NCI-H1092 treated with DMSO at 0.1 percent for 48 hours (cell line): Measurements from ENCODE around the gene BATF.
A peak's percentile ranks its signal among the peaks of the same experiment; 100 is the strongest.

Experiments used
- DNase-seq: peaks from one replicate; lab custom pipeline; 2025; lab: John Stamatoyannopoulos, UW

The BATF gene

DNA sequence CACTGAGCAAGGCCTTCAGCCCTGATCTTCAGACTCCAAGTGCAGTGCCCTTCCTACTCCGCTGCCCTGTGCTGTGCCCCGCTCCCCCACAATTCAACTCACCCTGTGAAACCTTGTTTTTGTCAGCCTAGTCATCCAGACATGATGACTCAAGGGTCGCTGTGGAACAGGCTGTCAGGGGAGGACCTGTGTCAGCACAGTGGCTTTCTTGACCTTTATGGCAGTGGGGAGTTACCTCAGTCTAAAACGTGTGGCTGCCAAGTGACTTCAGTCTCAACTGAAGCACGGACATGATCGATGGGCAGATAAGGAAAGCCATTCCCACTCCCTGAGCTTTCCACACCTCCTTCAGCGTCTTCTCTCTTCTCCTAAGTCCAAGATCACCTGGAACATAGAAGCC lies 39.8 kb downstream of the BATF start:
- no peak for DNase-seq

DNA sequence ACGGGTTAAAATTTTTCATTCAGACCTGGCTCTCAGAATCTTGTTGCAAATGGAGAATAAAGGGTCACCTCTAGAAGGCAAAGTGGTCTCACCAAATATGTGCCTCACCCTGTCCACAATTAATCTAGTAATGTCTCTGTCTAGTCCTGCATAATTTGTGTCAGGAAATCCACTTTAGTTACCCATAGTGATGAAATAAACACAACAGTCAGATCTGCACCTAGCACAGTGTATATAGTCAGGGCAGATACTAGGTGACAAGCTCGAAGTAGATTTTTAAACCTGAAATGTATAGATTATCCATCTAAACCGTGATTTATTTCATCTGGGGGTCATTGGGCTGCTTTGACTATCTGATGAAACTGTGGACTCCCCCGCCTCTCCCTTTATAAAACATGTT lies 40.2 kb downstream of the BATF start:
- DNase-seq = no peak

DNA sequence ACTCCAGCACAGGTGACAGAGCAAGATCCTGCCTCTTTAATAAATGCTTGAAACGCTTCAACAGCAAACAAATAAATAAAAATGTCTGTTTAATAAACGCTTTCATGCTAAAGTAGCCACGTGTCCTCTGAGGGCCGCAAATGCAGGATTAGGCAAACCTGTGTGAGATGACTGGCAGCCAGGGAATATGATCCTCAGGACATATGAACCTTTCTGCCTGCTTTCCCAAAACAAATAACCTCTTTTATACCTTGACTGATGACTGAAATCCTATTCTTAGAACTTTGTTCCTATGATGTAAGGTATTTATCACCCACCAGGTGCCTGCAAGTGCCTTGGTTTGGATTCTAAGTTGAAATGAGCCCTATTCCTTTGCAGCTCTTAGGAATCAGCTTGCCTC lies 41.7 kb downstream of the BATF start:
- no peak for DNase-seq

DNA sequence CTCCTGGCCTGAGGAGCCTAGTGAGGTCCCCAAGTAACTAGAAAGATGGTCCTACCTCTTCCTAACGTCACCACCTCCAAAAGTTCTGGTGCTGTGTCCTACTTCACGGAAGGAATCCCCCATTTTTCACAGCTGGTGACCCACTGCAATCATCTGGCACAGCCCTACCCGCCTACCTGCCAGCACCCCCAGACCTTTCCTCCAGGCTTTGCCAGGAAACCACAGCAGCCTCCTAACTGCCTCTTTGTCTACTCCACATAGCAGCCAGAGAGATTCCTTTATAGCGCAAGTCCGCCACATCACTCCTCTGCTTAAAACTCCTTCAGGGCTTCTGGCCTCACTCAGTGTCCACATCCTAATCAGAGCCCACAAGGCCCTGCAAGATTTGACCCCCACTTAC lies 42.8 kb downstream of the BATF start:
- DNase-seq = no peak

DNA sequence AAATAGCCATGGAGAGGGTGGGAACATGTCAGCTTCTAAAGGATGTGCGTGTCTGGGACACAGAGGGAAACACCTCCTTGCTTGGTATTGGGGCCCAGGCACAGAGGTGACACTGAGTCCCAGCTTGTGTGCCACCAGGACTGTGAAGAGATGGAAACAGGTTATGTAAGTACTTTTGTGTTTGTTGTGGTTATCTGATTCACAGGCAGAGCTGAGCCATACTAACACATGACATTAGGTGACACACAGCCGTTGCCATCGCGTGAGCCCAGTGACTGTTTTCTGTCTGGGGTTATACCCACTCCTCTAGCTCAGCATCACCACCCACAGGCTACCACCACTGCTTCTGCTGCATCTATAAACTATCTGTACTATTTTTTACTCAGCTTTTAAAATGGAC lies 44.1 kb downstream of the BATF start:
- DNase-seq = no peak

DNA sequence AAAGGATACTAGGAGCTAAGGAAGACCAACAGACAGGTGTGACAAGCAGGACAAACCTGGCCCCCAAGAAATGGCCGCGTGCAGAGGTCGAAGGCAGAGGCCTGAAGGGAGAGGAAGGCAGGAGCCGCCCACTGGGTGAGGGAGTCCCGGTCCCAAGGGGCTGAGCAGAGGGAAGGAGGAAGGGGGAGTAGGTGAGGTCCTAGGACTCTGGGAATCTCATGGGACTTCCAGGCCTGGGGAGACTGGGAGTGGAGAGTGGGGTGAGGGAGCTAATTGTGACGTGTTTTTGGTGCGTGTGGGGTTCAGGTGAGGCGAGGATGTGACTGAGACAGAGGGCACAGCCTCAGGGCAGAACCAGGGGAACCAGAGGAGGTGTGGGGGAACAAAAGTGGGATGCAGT lies 44.5 kb downstream of the BATF start:
- no peak for DNase-seq

DNA sequence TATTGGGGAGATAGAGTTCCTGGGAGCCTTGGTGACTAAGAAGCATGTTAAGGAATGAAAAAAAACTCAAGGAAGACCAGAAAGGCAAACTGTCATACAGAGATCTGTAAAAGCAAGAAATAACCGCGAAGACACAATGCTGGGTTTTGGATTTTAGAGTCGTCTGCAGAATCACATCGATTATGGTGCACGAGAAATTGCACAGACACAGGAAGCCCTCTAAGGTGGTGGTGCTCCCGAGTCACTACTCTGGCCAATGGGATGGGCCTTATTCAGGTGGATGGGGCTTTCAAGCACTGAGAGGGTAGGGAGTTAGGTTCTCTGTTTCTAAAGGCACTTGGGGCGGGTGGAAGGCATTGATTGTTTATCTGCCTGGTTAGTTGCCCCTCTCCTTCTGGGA lies 45.9 kb downstream of the BATF start:
- DNase-seq = no peak

DNA sequence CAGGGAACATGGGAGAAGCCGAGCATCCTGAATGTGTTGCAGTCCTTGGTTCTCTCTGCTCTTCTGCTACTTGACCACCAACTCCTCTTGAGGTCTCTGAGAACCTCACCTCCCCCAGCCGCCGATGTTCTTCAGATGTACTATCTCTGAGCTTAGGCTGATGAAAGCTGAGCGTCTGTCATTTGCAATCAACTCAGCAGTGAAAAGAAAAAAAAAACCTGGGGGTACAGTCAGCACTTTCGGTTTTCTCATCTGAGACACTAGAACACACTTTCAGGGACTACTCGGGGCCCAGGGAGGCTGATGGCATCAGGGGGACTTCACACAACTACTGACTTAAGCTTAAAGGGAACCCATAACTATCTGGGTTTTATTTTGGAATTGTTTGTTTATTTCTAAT lies 46.5 kb downstream of the BATF start:
- DNase-seq = no peak

DNA sequence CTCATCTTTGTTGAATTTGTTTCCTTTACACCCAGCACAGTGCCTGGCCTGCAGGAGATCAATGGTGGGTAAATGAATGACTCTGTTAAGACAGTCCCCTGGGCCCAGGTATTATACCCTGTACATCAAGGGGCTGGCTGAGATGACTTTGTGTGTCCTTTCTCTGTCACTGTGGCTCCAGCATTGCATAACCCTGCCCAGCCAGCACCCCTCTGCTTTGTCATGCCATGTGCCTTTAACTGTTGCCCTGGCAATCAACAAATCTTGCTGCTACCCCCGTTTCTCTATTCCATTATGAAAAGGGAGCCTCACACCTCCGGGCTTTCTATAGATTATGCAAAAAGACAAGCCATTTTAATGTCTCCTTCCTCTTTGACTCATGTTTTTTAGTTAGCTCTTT lies 48.5 kb downstream of the BATF start:
- DNase-seq = no peak

DNA sequence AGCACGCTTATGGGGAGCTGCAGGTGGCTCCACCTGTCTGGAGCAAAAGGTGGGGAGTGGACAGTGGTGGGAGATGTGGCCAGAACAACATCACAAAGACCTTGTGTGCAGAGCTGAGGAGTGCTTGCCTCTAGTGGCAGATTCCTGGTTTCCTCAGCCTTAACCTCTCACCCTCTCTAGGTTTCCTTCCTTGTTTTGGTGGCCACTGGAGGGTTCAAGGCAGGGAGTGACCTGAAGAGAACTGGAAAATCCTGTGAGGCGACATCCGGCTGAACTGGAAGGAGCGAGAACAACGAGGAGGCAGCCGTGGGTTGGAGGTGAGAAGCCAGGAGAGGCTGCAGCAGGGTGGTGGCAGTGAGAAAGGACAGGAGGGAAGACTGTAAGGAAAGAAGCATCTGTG lies 49.8 kb downstream of the BATF start:
- DNase-seq = no peak

DNA sequence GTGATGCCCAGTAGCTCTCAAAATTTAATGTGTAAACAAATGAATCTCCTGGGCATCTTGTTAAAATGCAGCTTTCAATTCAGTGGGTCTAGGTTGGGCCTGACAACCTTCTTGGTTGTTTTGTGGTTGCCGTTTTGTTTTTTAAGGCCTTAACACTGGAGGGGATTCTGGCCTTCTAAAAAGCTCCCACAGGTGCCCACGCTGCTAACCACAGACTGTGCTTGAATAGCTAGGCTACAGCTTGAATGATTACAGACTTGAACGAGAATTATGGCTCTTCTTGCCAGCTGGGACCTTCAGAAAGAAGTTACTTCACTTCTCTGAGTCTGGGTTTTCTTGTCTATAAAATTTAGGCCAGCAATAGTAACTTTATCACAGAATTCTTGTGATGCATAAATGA lies 54.8 kb downstream of the BATF start:
- no peak for DNase-seq

DNA sequence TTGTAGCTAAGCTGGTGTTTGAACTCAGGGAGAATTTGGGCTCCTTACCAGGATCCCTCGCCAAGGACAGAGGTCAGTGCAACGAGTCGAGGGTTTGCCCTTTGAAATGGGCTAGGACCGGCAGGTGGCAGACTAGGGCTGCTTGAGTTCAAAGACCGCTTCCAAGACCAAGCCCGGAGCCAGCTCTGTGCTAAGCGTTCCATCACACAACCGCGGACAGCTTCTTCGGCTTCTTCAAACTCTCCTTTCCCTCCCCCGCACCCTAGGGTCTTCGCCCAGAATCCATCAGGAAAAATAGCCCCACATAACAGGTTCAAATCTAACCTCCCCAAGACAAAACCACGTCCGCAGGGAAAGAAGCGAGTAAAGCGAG lies 55.4 kb downstream of the BATF start:
- DNase-seq = peak; percentile 54

DNA sequence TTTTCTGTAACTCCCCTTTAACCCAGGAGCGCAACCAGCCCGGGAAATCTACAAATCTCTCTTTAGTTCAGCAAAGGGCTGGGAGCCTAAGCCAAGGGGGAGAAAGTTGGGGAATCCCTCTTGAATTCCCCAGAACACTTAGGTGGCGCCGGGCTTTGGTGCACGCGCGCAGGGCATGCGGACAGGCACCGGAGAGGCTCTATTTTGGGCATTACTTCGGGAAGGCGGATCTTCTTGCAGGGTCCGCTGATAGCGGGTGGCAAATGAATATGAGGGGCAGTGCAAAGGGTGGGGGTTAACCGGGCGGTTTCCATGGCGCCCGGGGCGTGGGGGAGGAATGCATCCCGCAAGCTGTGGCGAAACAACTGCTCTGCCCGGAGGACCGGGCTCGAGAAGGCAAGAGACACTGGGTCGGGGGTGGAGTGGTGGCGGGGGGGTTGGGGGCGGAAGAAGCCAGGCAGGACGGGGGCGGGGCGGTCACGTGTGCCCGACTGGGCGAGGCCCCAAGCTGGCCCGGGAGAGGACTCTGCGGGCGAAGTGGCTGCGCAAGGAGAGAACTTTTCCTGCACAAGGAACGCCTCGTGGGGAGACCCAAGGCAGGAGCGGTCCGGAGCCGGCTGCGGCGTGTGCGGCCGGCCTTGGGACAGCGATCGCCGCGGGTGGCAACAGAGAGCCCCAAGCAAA lies 56.0 kb downstream of the BATF start, which contains the start of gene FLVCR2:
Gene FLVCR2 (plus strand): TSS at position 519 of the 684 bp plus-strand sequence. CDS start 353 bp downstream, outside the sequence.
- DNase-seq = no peak

DNA sequence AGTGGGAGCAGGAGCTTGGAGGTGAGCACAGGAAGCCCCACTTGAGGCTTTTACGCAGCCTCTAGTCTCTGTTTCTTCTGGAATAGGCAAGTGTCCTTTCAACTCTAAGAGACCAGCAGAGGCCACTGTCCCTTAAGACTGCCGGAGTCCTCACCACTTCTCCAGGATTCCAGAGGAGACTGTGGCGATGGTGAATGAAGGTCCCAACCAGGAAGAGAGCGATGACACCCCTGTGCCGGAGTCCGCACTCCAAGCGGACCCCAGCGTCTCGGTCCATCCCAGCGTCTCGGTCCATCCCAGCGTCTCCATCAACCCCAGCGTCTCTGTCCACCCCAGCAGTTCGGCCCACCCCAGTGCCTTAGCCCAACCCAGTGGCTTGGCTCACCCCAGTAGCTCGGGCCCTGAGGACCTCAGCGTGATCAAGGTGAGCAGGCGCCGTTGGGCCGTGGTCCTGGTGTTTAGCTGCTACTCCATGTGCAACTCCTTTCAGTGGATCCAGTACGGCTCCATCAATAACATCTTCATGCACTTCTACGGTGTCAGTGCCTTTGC lies 56.6 kb downstream of the BATF start:
- no peak for DNase-seq

DNA sequence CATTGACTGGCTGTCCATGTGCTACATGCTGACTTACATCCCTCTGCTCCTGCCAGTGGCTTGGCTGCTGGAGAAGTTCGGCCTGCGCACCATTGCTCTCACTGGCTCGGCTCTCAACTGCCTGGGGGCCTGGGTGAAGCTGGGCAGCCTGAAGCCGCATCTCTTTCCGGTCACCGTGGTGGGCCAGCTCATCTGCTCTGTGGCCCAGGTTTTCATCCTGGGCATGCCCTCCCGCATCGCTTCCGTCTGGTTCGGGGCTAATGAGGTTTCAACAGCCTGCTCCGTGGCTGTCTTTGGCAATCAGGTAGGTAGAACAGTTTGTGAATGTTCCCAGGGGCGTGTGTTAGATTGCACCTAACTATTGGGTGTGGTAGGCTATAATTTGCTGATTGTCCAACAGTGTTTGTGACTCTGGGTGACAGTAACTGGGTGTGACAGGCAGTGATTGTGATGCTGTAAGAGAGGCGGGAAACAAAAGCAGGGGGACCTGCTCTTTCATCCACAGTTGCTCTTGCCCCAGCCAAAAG lies 57.1 kb downstream of the BATF start:
- no peak for DNase-seq

DNA sequence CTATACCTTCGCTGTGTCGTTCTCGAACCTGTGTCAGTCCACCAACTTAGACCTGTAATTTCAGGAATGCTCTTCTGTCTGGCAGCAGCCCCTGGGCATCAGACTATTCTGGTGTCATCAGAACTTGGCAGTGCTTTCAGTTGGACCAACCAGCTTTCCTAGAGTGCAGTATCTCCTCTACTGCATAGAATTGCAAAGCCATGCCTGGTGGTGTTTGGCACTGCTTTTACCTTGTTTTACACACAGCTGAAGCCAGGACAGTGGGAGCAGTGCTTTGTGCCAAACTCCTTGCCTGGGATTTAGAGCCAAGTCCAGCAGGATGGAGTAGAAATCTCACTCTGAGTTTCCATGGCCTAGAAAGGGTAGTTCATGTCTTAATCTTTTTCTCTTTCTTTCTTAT lies 57.6 kb downstream of the BATF start:
- DNase-seq = no peak

DNA sequence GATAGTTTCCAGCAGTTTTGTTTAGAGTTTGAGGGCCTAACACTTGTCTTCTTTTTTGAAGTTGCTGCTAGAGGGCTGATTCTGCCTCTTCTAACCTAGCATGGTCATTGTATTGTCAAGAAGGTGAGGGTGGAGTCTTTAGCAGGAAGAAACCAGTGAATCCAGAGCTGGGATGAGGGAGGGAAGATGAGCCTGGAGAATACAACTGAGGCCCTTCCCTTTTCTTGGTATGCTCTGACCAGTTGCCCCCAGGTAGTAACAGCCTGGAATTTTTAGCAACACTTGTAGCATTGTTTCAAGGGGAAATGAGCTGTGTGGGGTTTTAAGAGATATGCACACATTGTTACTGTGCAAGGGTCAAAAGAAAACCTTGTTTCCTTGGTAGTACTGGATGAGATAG lies 65.1 kb downstream of the BATF start:
- no peak for DNase-seq

DNA sequence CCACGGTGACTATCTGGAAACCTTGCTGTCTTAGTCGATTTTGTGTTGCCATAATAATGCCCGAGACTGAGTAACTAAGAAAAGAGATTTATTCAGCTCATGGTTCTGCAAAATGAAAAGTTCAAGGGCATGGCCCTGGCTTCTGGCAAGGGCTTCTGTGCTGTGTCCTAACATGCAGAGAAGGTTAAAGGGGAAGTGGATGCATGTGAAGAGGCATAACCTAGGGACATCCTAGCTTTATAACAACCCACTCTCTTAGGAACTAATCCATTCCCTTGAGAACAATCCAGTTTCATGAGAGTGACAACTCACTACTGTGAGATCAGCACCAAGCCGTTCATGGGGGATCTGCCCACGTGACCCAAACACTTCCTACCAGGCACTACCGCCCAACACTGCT lies 67.7 kb downstream of the BATF start:
- DNase-seq = no peak

DNA sequence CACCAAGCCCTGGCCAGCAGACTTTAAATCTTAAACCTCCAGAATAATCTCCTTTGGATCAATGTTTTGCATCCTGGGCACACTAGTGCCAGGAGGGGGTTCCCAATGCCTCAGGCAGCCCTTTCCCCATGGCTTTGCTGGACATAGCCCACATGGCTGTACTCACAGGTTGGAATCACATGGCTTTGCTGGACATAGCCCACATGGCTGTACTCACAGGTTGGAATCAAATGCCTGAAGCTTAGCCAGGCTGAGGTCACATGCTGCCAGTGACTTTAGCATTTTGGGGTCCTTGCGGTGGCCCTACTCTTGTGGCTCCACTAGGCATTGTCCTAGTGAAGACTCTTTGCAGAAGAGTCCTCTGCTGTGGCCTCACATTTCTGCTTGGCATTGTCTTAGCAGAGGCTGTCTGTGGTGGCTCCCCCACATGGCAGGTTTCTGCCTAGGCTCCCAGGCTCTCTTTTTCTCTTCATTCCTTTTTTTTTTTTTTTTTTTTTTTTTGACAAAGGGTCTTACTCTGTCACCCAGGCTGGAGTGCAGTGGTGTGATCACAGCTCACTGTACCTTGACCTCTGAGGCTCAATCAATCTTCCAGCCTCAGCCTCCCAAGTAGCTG lies 69.2 kb downstream of the BATF start:
- DNase-seq = no peak

DNA sequence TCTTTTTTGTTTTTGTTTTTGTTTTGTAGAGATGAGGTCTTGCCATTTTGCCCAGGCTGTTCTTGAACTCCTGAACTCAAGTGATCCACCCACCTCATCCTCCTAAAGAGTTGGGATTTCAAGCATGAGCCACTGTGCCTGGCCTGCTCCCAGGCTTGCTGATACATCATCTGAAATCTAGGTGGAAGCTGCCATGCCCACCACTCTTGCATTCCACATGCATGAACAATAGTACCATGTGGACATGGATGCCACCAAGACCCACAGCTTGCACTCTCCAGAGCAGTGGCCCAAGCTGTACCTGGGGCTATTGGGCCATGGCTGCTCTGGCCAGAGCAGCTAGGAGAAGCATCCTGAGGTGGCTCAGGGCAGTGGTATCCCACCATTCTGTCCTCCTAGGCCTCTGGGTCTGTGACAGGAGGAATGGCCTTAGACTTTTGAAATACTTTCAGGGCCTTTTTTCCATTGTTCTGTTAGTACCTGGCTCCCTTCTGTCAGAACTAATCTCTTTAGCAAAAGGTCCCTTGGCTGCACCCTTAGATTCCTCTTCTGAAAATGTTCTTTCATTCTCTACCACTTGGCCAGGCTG lies 69.8 kb downstream of the BATF start:
- DNase-seq = no peak

DNA sequence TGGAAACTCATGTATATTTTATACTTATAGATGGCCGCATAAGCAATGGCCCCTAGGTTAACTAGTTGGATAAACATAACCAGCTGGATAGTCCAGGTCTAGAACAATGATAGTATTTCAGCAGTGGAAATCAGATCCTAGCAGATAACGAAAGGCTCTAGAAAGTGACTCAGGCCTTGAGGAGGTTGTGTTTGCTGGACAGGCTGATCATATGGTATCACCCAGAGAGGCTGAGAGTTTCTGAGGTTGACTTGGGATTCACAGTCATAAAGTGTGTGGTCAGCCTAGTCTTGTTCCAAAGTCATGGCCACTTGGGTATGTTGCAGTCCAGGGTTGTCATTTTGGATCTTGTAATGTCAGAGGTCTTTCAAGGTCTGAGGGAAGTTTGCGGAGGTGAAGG lies 73.0 kb downstream of the BATF start:
- no peak for DNase-seq
